NB4 (cell line): Measurements from ENCODE around the gene SLC13A4.

Experiments used
- DNase-seq: peaks from one replicate; pipeline ENCODE4 v3.0.0; 2010; ENCODE audit warnings: low read depth
- H3K4me3 ChIP-seq: one replicate; pipeline ENCODE4 v1.5.1; 2011; ENCODE audit warnings: mild to moderate bottlenecking, low read depth, low read length, moderate library complexity
- MYC ChIP-seq: IDR thresholded peaks from 2 replicates; pipeline ENCODE4 v1.6.1; 2011; ENCODE audit warnings: low read depth, low read length
- POLR2A ChIP-seq: IDR thresholded peaks from 2 replicates; pipeline ENCODE4 v1.6.1; 2011; ENCODE audit warnings: mild to moderate bottlenecking; ENCODE audit not compliant: insufficient read length; ENCODE audit errors: extremely low read depth
- TF ChIP-seq, protein P1 (sequence below): IDR thresholded peaks from one replicate; pipeline ENCODE4 v1.5.1; 2012; ENCODE audit warnings: low read depth, low read length
- TF ChIP-seq, protein P2 (sequence below): IDR thresholded peaks from 2 replicates; pipeline ENCODE4 v1.6.1; 2011; ENCODE audit warnings: low read depth, low read length

Gene SLC13A4

DNA sequence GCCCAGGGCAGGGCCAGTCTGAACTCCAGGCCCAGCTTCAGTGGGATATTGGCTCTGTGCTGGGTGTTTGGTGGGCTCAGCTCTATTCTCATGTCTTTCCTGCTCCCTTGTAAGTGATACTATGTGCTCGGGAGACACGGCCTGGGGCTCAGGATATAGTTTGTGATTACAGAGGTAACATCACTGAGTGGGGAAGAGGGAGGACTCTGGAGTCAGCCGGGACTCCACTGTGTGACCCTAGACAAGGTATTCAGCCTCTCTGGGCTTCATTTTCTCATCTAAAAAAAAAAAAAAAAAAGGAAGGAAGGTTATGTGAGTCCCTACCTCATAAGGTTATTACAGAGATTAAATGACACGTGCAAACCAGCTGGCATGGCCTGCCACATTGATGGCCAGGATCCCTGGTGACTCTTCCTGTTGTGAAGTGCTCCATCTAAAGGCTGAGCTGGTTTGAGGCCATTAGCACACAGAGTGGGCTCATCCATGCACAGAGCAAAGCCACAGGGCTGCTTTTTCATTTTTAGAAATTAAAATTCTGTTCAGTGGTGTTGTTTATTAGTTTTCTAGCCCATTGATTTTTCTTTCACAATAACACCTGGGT, 15.7 kb downstream of the SLC13A4 start:
- no peak for TF ChIP-seq MYC
- TF ChIP-seq, protein P1, sequence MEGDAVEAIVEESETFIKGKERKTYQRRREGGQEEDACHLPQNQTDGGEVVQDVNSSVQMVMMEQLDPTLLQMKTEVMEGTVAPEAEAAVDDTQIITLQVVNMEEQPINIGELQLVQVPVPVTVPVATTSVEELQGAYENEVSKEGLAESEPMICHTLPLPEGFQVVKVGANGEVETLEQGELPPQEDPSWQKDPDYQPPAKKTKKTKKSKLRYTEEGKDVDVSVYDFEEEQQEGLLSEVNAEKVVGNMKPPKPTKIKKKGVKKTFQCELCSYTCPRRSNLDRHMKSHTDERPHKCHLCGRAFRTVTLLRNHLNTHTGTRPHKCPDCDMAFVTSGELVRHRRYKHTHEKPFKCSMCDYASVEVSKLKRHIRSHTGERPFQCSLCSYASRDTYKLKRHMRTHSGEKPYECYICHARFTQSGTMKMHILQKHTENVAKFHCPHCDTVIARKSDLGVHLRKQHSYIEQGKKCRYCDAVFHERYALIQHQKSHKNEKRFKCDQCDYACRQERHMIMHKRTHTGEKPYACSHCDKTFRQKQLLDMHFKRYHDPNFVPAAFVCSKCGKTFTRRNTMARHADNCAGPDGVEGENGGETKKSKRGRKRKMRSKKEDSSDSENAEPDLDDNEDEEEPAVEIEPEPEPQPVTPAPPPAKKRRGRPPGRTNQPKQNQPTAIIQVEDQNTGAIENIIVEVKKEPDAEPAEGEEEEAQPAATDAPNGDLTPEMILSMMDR, result no peak
- TF ChIP-seq, protein P2, sequence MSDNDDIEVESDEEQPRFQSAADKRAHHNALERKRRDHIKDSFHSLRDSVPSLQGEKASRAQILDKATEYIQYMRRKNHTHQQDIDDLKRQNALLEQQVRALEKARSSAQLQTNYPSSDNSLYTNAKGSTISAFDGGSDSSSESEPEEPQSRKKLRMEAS, result no peak
- no peak for TF ChIP-seq POLR2A

DNA sequence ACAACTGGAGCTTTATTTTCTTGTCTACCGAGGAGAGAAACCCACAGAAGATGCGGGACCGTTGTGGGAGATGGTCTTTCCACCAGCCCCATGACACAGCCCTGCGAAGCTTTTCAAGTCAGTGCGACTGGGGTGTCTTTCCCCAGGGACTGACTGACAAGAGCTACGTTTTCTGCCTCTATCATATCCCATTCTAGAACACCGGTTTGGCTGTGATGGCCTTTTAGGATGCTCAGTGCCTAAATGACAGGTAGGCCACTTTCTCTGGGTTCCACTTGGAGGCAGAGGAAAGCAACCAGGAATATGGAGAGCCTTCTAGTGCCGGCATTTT, 16.9 kb downstream of the SLC13A4 start:
- DNase-seq, result no peak
- no peak overlapping the region for H3K4me3 ChIP-seq
- TF ChIP-seq, protein P1, result no peak
- TF ChIP-seq POLR2A (no peak), MYC (no peak)
- TF ChIP-seq, protein P2, result no peak

More for the DNA sequence above, 15.7 kb downstream of the SLC13A4 start:
- DNase-seq, result no peak
- H3K4me3 ChIP-seq, result no peak overlapping the region

DNA sequence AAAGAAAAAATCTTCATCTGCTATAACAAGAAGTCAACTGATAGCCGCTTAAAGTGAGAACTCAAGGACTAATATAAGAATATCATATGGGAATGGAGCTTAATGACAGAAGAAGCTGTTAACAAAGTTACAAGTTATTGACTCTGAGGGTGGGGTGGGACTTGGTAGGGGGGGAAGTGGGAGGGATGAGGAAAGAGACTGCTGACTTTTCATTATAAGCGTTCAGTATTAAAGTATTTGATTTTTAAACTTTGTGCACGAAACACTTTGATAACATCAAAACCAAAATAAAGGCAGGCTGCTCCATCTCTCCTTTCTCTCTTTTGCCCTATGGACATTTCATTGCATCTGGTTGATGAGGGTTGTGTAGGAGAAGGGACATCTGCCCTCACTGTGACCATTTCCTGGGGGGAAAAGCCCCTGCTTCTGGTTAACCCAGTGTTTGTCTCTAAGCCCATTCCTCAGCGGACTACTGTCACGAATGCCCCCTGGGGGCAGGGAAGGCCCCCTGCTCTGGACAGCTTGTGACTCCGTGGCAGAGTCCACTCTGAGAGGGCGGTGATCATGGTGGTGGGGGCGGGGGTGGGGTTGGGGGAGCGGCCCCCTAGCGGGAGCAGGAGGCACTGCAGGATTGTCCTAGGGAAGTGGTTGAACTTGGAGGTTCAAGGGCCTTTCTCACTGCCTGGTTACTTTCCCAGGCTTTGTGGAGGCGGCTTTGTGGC, 17.4 kb downstream of the SLC13A4 start:
- H3K4me3 ChIP-seq, result no peak overlapping the region
- DNase-seq, result peak; percentile 54
- TF ChIP-seq, protein P1, result peak; percentile 67
- TF ChIP-seq MYC, result no peak

DNA sequence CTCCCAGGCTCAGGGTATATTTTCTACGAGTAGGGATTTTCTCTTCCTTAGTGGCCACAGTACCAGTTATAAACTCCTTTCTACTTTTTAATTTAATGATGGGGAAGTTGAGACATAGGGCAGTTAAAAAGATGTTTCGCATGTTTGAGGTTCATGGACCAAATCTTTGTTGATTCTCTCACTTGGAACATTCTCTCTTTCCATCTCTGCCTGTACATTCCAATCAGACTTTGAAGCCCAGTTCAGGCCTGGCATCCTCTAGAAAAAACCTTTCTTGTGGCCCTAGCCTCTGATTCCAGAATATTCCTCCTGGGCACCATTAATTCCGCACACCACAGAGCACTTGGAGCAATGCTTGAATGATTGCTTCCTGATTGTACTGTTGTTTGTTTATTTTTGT, 18.5 kb downstream of the SLC13A4 start:
- no peak overlapping the region for H3K4me3 ChIP-seq
- no peak for DNase-seq
- TF ChIP-seq, protein P2, result no peak
- TF ChIP-seq, protein P1, result no peak
- no peak for TF ChIP-seq MYC
- no peak for TF ChIP-seq POLR2A

DNA sequence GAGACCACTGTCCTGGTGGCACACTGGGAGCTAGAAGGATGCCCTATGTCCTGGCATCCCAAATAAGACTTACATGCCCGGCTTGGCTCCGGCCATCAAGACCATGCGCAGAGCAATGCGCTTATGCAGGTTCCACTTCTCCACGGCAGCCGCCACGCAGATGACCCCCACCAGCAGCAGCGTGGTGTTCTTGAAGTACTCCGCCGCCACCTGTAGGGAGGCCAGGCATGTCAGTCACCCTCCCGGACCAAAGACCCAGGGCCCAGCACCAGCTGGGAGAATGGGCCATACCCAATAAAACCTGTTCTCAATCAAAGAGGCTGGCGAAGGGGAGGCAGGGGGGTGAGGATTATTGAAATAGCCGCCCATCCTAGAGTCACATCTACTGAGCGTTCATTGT, 19.9 kb downstream of the SLC13A4 start:
- no peak overlapping the region for H3K4me3 ChIP-seq
- peak; percentile 27 for DNase-seq
- TF ChIP-seq POLR2A (no peak), MYC (no peak)
- TF ChIP-seq, protein P1, result no peak
- TF ChIP-seq, protein P2, result no peak

DNA sequence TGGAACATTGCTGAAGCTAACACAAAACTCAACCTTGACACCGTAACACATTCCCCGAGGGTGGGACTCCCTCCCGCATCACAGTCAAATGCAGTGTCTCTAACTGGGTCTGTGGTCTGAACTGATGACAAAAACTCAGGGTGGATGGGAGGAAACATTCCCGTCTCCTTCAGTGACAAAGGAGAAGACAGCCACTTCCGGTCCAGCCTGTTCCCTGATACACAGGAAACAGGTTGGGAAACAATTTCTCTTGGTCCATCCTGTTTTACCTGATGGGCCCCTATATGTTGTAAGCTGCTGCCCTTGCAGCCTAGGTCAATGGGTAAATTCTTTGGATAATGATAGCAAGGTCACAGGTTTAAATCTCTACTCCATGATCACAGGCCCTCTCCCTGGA, 20.4 kb downstream of the SLC13A4 start:
- no peak overlapping the region for H3K4me3 ChIP-seq
- TF ChIP-seq MYC (no peak), POLR2A (no peak)
- TF ChIP-seq, protein P2, result no peak
- TF ChIP-seq, protein P1, result no peak
- no peak for DNase-seq
